ENCODE data around the gene TYROBP.

Gene TYROBP

DNA sequence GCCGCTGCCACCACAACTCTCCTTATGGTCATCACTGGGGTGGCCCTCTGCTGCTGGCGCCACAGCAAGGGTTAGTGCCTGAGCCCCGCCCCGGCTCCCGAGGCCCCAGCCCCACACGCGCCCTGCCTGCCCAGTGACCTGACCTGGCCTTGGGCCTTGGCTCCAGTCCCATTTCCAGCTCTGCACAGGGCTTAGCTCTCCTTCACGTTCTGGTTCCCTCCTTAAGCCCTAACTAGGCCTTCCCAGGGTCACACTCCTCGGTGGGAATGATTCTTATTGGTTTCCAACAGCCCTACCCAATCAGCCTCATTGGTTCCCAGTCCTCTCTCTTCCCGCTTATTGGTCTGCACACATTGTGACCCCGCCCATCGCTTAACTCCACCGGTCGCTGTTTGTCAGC is 45.6 kb downstream of the TYROBP start:
- Histone ChIP-seq H3K4me3 (ENCODE audit: insufficient read depth, low read length, poor library complexity, severe bottlenecking) (no peak overlapping the region), H3K9me3 (ENCODE audit: insufficient read depth, low read length) (no peaks in the 10 kb centered on the region), H3K79me2 (ENCODE audit: insufficient read depth, low read length) (no peaks in the 10 kb centered on the region), H4K20me1 (ENCODE audit: low read depth, low read length) (no peaks in the 10 kb centered on the region), H3K9me2 (replicated peaks; ENCODE audit: insufficient read depth, low read length) (no peaks in the 10 kb centered on the region), H3K9ac (ENCODE audit: low read length) (no peak overlapping the region), H3K4me2 (ENCODE audit: low read depth, low read length, poor library complexity, severe bottlenecking) (no peak overlapping the region), H3K27me3 (ENCODE audit: low read length) (no peaks in the 10 kb centered on the region), H2AFZ (ENCODE audit: low read depth, low read length, severe bottlenecking) (no peak overlapping the region), H3K27ac (ENCODE audit: low read depth, low read length) (no peak overlapping the region), H3K36me3 (ENCODE audit: low read length) (no peaks in the 10 kb centered on the region), H3F3A (ENCODE audit: insufficient read depth) (no peaks in the 10 kb centered on the region)
- no peak for TF ChIP-seq EZH2phosphoT487 (conservative IDR thresholded peaks at IDR 0.05; ENCODE audit: low read length)
- TF ChIP-seq, protein P1, sequence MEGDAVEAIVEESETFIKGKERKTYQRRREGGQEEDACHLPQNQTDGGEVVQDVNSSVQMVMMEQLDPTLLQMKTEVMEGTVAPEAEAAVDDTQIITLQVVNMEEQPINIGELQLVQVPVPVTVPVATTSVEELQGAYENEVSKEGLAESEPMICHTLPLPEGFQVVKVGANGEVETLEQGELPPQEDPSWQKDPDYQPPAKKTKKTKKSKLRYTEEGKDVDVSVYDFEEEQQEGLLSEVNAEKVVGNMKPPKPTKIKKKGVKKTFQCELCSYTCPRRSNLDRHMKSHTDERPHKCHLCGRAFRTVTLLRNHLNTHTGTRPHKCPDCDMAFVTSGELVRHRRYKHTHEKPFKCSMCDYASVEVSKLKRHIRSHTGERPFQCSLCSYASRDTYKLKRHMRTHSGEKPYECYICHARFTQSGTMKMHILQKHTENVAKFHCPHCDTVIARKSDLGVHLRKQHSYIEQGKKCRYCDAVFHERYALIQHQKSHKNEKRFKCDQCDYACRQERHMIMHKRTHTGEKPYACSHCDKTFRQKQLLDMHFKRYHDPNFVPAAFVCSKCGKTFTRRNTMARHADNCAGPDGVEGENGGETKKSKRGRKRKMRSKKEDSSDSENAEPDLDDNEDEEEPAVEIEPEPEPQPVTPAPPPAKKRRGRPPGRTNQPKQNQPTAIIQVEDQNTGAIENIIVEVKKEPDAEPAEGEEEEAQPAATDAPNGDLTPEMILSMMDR (IDR thresholded peaks at IDR 0.05; ENCODE audit: insufficient read depth, low read length, poor library complexity, severe bottlenecking) = no peak

DNA sequence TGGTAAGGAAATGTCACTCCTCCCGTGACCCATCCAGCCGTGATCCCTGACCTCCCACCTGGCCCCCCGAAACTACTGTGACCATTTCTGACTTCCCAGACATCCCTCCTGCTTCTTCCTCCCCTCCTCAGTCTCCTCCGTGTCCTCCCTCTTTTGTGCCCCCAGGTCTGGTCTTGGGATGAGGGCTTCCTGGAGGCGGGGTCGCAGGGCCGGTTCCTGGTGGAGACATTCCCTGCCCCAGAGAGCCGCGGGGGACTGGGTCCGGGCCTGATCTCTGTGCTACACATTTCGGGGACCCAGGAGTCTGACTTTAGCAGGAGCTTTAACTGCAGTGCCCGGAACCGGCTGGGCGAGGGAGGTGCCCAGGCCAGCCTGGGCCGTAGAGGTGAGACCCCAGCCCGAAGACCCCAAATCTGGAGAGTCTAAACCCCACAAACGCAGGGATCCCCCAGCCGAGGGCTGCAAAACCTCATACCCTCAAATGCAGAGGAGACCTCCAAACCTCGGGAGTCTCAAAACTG is 46.4 kb downstream of the TYROBP start:
- no peaks in the 10 kb centered on the region for H3K27me3 ChIP-seq (ENCODE audit: low read length)
- H3K9ac ChIP-seq (ENCODE audit: low read length) = no peak overlapping the region
- H3K4me3 ChIP-seq (ENCODE audit: insufficient read depth, low read length, poor library complexity, severe bottlenecking) = no peak overlapping the region
- H3K4me2 ChIP-seq (ENCODE audit: low read depth, low read length, poor library complexity, severe bottlenecking) = no peak overlapping the region
- TF ChIP-seq, protein P1 (IDR thresholded peaks at IDR 0.05; ENCODE audit: insufficient read depth, low read length, poor library complexity, severe bottlenecking) = no peak
- H3K9me3 ChIP-seq (ENCODE audit: insufficient read depth, low read length) = no peaks in the 10 kb centered on the region
- no peak overlapping the region for H3K27ac ChIP-seq (ENCODE audit: low read depth, low read length)
- no peaks in the 10 kb centered on the region for H3F3A ChIP-seq (ENCODE audit: insufficient read depth)
- no peaks in the 10 kb centered on the region for H4K20me1 ChIP-seq (ENCODE audit: low read depth, low read length)
- H3K79me2 ChIP-seq (ENCODE audit: insufficient read depth, low read length) = no peaks in the 10 kb centered on the region
- H2AFZ ChIP-seq (ENCODE audit: low read depth, low read length, severe bottlenecking) = no peak overlapping the region
- H3K36me3 ChIP-seq (ENCODE audit: low read length) = no peaks in the 10 kb centered on the region
- no peaks in the 10 kb centered on the region for H3K9me2 ChIP-seq (replicated peaks; ENCODE audit: insufficient read depth, low read length)

DNA sequence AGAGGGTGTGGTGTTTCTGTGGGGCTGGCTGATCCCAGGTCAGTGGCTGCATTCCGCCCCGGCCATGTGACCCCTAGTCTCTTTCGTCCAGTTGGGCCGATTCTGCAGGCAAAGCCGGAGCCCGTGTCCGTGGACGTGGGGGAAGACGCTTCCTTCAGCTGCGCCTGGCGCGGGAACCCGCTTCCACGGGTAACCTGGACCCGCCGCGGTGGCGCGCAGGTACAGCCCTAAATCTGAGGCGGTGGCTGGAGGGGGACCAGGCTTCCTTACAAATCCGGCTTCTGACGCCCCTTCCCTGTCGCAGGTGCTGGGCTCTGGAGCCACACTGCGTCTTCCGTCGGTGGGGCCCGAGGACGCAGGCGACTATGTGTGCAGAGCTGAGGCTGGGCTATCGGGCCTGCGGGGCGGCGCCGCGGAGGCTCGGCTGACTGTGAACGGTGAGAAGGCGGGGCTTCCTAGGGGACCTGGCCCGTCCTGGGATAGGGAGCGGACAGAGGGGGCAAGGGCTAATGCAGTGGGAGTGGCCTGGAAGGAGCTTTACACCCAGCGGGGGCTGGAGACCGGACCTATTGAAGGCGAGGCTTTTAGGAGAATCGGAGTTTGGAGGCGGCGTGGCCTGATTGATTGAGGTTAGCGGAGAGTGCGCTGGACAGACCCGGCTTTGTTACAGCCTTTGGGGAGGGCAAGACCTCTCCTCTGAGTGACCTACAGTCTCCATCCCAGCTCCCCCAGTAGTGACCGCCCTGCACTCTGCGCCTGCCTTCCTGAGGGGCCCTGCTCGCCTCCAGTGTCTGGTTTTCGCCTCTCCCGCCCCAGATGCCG is 47.1 kb downstream of the TYROBP start:
- Histone ChIP-seq H4K20me1 (ENCODE audit: low read depth, low read length) (no peaks in the 10 kb centered on the region), H3K9ac (ENCODE audit: low read length) (no peak overlapping the region), H3K4me2 (ENCODE audit: low read depth, low read length, poor library complexity, severe bottlenecking) (no peak overlapping the region), H3F3A (ENCODE audit: insufficient read depth) (no peaks in the 10 kb centered on the region), H3K27ac (ENCODE audit: low read depth, low read length) (no peak overlapping the region), H3K36me3 (ENCODE audit: low read length) (no peaks in the 10 kb centered on the region), H3K9me2 (replicated peaks; ENCODE audit: insufficient read depth, low read length) (no peaks in the 10 kb centered on the region), H2AFZ (ENCODE audit: low read depth, low read length, severe bottlenecking) (no peak overlapping the region), H3K9me3 (ENCODE audit: insufficient read depth, low read length) (no peaks in the 10 kb centered on the region), H3K27me3 (ENCODE audit: low read length) (no peaks in the 10 kb centered on the region), H3K79me2 (ENCODE audit: insufficient read depth, low read length) (no peaks in the 10 kb centered on the region), H3K4me3 (ENCODE audit: insufficient read depth, low read length, poor library complexity, severe bottlenecking) (no peak overlapping the region)
- TF ChIP-seq, protein P1 (IDR thresholded peaks at IDR 0.05; ENCODE audit: insufficient read depth, low read length, poor library complexity, severe bottlenecking) = no peak
- no peak for TF ChIP-seq EZH2phosphoT487 (conservative IDR thresholded peaks at IDR 0.05; ENCODE audit: low read length)

Data from SU-DHL-6 (cell line).